T47D (cell line): ENCODE measurements around the gene ERC1.

Source experiments
- DNase-seq, 2 experiments: peaks; one replicate each; pipeline versions ENCODE4 v3.0.0 to v3.0.0-alpha.2; 2011 to 2012; ENCODE audit warnings: low read depth in 1 of 2, low spot score in 1 of 2
- JUND ChIP-seq: IDR thresholded peaks from 2 replicates; pipeline ENCODE4 v1.6.1; 2012; ENCODE audit warnings: low read depth
- in situ Hi-C: cut with HindIII; loops from 2 replicates; pipeline ENCODE4 v1.10.0; 2016; ENCODE audit warnings: low sequenced_read_pairs, low pct_unique_long_range_greater_than_20kb

ERC1 gene

DNA sequence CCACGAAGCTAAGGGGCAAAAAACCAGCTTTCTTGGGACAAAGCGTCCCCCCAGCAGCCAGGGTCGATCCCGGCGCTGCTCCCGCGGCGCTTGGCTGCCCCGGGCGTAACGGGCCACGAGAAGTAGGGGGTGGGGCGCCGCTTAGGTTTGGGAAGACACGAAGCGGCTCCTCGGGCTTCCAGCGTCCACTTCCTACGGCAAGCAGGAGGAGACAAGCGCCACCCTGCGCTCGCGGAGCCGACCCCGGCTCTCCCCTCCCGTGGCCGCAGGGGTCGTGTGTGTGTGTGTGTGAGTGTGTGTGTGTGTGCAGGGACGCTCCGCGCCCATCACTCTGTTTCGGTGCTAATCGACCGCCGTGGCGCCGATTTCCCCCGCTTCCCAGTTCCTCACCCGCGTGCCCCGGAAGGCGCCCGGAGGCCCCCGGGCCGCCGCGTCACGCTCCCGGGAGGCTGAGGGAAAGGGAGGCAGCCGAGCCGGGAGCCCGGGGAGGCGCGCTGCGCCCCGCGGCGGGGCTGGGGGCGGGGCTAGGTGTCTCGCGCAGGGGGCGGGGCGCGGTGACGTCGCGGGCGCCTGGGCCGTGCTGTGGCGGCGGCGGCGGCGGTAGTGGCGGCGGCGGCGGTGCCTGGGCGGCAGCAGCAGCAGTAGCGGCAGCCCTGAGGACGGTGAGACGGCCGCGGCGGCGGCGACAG lies at the start of gene ERC1:
TSS of gene ERC1 (plus strand) at position 563 of the 689 bp plus-strand sequence. CDS start 36,681 bp downstream, outside the sequence.
- TF ChIP-seq JUND: no peak
- peak; percentile 90 for DNase-seq
- in situ Hi-C loops: no loop called here

DNA sequence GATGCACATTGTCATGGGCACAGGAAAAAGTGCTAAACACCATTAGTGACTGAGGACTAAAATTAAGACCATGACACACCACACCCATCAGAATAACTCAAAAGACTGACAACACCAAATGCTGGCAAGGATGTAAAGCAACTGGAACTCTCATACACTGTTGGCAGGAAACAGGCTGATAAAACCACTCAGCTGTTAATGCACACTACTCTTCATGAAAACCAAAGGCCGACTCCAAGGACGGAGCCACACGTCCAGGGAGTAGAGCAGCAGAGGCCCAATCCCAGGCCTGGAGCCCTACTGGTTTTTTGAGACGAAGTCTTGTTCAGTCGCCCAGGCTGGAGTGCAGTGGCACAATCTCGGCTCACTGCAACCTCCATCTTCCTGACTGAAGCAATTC lies 48.0 kb upstream of the ERC1 start:
- no peak for DNase-seq
- in situ Hi-C loops: no loop called here
- no peak for TF ChIP-seq JUND

DNA sequence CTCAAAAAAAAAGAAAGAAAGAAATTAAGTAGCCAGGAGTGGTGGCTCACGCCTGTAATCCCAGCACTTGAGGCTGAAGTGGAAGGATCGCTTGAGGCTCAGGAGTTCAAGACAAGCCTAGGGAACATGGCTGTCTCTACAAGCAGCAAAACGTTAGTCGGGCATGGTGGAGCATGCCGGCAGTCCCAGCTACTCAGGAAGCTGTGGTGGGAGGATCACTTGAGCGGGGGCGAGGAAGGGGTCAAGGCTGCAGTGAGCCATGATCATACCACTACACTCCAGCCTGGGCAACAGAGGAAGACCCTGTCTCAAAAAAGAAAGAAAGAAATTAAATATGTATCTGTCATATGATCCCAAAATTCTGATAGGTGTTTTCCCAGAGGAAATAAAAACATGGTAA lies 46.8 kb upstream of the ERC1 start:
- in situ Hi-C loops: no loop called here
- DNase-seq: no peak
- no peak for TF ChIP-seq JUND

DNA sequence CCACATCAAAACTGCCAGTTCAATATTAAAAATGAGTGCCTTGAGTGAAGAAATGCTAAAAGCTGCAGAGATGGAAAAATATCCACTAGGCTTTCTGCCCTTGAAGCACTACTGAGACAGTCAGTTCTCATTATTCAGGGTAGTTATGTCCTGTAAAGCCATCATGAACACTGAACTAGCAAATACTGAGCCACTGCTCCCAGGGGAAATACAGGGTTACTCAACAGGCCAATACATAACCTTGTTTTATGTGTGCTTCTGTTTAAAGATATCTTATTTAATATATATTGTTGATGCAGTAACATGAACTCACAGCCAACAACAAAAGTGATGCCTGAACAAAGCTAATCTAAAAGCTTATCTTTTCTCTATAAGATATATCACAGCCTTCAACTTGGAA lies 44.8 kb upstream of the ERC1 start:
- in situ Hi-C loops: no loop called here
- no peak for TF ChIP-seq JUND
- DNase-seq: no peak

GRCh38 chr12:946631-947030 lies 44.4 kb upstream of the ERC1 start:
- no peak for TF ChIP-seq JUND
- in situ Hi-C loops: no loop called here
- DNase-seq: no peak

DNA sequence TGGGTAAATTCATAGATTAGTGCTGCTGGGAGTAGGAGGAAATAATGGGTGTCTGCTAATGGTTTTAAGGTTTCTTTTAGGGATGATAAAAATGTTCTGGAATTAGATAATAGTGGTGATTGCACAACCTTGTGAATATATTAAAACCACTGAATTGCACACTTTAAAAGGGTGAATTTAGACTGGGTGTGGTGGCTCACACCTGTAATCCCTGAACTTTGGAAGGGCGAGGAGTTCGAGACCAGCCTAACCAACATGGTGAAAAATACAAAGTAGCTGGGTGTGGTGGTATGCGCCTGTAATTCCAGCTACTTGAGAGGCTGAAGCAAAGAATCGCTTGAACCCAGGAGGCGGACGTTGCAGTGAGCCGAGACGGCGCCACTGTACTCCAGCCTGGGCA lies 42.8 kb upstream of the ERC1 start:
- no peak for TF ChIP-seq JUND
- DNase-seq: no peak
- in situ Hi-C loops: no loop called here

DNA sequence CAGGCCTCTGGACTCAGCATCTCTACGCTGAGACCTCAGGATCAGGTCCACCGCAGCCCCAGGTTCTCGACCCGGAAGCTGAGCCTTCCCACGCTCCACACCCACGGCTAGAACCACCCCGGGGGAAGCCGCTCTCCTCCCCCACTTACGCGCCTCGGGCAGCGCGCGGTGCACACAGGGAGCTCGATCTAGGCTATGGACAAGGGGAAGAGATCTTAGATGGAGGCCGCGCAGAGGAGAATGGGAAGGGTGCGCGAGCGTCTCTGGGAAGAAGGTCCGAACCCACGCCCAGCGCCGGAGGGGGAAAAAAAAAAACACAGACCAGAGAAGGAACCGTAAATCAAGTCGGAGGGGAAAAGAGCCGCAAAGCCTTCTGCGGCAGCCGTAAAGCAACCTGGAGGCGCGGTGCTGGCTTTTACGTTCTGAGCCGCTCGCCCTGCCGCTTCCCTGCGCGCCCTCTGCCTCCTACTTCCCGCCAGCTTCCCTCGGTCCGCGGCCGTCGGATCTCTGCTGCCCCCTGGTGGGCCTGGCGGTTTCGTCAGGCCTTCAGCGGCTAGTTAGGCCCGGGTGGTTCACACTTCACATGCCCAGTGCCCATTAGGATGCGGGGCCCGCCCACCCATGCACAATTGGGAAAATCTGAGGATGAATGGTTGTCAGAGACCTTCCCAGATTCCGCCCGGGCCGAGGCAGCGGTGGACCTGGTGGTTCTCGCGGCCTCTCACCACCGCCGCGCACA lies 41.4 kb upstream of the ERC1 start, which contains the start of gene RAD52:
TSS of gene RAD52 (minus strand) at position 242 of the 739 bp plus-strand sequence. CDS start 16,636 bp downstream, outside the sequence.
- no peak for TF ChIP-seq JUND
- DNase-seq: peak; percentile 66 to 99
- in situ Hi-C loops: no loop called here

DNA sequence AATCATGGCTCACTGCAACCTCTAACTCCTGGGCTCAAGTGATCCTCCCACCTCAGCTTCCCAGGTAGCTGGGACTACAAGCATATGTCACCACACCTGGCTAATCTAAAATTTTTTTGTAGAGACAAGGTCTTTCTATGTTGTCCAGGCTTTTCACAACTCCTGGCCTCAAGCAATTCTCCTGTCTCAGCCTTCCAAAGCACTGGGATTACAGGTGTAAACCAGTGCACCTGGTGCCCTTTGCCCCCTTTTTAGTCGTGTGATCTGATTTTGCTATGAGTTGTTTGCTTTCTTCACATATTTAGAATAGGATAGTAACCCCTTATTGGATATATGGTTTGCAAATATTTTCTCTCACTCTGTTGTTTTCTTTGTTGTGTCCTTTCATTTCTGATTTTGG lies 39.8 kb upstream of the ERC1 start:
- in situ Hi-C loops: no loop called here
- peak in 1 of 2 experiments; percentile 76 for DNase-seq
- TF ChIP-seq JUND: no peak

DNA sequence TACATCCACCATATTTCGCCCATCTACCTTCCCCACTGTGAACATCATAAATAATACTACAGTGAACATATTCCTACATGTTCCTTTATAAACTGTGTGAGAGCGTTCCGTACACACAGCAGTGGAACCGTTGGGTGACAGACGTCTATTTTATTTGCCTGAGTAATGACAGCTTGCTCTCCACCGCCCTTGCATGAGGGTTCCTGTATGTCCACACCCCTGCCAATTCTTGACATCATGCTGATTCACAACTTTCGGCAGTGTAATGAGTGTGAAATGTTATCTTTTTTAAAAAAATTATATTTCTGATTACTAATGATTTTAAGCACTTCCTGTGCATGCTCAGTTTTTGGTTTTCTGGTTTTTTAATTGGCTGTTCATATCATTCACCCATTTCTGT lies 37.2 kb upstream of the ERC1 start:
- in situ Hi-C loops: no loop called here
- DNase-seq: no peak
- TF ChIP-seq JUND: no peak

GRCh38 chr12:954741-955140 lies 36.3 kb upstream of the ERC1 start:
- DNase-seq: no peak
- in situ Hi-C loops: no loop called here
- no peak for TF ChIP-seq JUND

- in situ Hi-C loops: no loop called here
- no peak for DNase-seq
These were observed 35.1 kb upstream of the ERC1 start for GRCh38 chr12:955939-956338.

GRCh38 chr12:958588-959123 lies 32.4 kb upstream of the ERC1 start:
- DNase-seq: no peak
- TF ChIP-seq JUND: no peak
- in situ Hi-C loops: no loop called here

More at GRCh38 chr12:955939-956338, 35.1 kb upstream of the ERC1 start:
- no peak for TF ChIP-seq JUND

- in situ Hi-C loops: no loop called here
These were observed 24.3 kb upstream of the ERC1 start for GRCh38 chr12:966724-967123.

GRCh38 chr12:967641-968040 lies 23.4 kb upstream of the ERC1 start:
- no peak for DNase-seq
- in situ Hi-C loops: no loop called here
- TF ChIP-seq JUND: no peak

More at GRCh38 chr12:966724-967123, 24.3 kb upstream of the ERC1 start:
- TF ChIP-seq JUND: no peak
- no peak for DNase-seq
